Suprapubic skin (tissue), 4 donors: ENCODE results near the gene LEKR1.

Source experiments
- EP300 ChIP-seq: sonication (generic); formaldehyde crosslinking; IDR thresholded peaks from one replicate; pipeline ENCODE4 v1.6.1; 2017; ENCODE audit warnings: antibody characterized with exemption
- POLR2A ChIP-seq, 2 donors: fragments of 450-650 bp; IDR thresholded peaks; one replicate each; pipeline ENCODE4 v1.6.1; 2017; ENCODE audit warnings: antibody characterized with exemption in 2 of 2, mild to moderate bottlenecking in 2 of 2, moderate library complexity in 2 of 2
- POLR2AphosphoS5 ChIP-seq, 3 donors: sonication (generic); formaldehyde crosslinking; IDR thresholded peaks; one replicate each; pipeline ENCODE4 v1.6.1; 2017; ENCODE audit warnings: antibody characterized with exemption in 3 of 3
- TF ChIP-seq, protein P1 (sequence below), 2 donors: fragments of 200-600 bp in 1 of 2; fragments of 450-650 bp in 1 of 2; sonication (generic) in 1 of 2; IDR thresholded peaks; one replicate each; pipeline ENCODE4 v1.5.1; 2016 to 2019; ENCODE audit warnings: antibody characterized with exemption in 2 of 2, mild to moderate bottlenecking in 1 of 2, moderate library complexity in 1 of 2

DNA sequence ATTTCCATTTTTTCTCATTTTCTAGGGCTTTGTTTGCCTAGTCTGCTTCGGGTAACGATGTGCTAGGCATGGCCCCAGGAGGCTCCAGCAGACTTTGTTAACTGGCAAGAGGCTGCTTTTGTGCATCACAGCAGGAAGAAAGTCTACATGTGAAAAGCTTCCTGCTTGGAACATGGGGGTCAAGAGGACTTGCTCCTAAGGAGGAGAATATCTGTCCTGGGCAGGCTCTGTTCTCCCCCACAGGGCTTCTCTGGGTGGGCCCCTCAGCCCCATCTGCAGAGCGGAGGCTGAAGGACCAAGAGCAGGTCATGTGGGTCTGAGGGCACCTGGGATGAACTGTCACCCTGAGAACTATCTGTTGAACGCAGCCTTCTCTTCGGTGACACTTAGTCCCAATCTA, 239.0 kb downstream of the LEKR1 start:
- TF ChIP-seq POLR2A (IDR thresholded peaks at IDR 0.05) (no peak), POLR2AphosphoS5 (IDR thresholded peaks at IDR 0.05) (no peak), EP300 (no peak)
- TF ChIP-seq, protein P1, sequence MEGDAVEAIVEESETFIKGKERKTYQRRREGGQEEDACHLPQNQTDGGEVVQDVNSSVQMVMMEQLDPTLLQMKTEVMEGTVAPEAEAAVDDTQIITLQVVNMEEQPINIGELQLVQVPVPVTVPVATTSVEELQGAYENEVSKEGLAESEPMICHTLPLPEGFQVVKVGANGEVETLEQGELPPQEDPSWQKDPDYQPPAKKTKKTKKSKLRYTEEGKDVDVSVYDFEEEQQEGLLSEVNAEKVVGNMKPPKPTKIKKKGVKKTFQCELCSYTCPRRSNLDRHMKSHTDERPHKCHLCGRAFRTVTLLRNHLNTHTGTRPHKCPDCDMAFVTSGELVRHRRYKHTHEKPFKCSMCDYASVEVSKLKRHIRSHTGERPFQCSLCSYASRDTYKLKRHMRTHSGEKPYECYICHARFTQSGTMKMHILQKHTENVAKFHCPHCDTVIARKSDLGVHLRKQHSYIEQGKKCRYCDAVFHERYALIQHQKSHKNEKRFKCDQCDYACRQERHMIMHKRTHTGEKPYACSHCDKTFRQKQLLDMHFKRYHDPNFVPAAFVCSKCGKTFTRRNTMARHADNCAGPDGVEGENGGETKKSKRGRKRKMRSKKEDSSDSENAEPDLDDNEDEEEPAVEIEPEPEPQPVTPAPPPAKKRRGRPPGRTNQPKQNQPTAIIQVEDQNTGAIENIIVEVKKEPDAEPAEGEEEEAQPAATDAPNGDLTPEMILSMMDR (IDR thresholded peaks at IDR 0.05): no peak
